M059J (cell line): Measurements from ENCODE around the gene GZF1. TPM values are rescaled to one million over a fixed set of nuclear protein-coding genes. Genes with fewer than 3 reads are reported as not detected.
A peak's percentile ranks its signal among the peaks of the same experiment; 100 is the strongest.

Experiments
- DNase-seq: peaks from one replicate; pipeline ENCODE4 v3.0.0-alpha.2; 2012; ENCODE audit warnings: low read depth
- total RNA-seq: library from RNA; depleted of rRNA; stranded (reverse); fragments of >200 nt; shearing (Covaris generic); gene quantifications from 2 replicates; pipeline ENCODE4 v1.2.3, GENCODE V29; 2014

GZF1 gene
- total RNA-seq, 1 experiment from 2014 or later = 23.9 TPM

GRCh38 chr20:23369072-23369823, 7.3 kb downstream of the GZF1 start:
- DNase-seq = no peak

- no peak for DNase-seq
Observed at GRCh38 chr20:23370274-23370673, 8.3 kb downstream of the GZF1 start.

DNA sequence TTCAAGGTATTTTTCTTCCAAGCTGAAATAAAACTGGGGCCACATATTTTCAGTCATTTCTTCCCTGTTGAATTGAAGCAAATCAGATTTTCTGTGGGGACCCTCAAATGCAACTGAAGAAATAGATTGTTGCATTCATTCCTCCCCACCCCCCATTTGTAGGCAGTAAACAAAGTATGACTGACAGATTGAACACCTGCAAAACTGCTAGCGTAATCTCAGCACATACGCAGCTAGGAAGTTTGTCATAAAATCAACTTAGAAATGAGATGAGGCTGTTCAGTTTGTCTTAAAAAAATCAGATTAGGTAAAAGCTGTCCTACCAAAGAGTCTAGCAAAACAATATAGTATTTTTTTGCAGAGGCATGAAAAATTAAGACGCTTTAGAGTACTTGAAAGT, 8.9 kb downstream of the GZF1 start:
- no peak for DNase-seq

GRCh38 chr20:23371496-23371895, 9.5 kb downstream of the GZF1 start:
- no peak for DNase-seq

DNA sequence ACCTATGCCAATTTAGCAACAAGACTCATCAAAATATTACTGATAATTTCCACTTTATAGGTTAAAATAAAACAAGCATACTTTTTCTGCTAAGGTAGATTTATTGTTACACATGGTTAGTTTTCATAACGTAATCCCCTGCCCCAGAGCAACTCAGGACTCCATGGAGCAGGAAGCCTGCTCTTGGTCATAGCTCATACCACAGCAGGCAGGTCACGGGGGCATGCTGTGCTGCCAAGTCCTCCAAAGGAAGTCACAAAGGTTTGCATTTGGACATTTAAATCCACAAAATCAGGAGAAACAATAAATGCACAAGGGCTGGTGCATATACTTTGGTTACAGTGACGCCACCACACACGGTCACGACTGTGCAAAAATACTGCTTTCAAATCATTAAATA, 12.5 kb downstream of the GZF1 start:
- DNase-seq = no peak

- no peak for DNase-seq
Observed at GRCh38 chr20:23375827-23376226, 13.8 kb downstream of the GZF1 start.

DNA sequence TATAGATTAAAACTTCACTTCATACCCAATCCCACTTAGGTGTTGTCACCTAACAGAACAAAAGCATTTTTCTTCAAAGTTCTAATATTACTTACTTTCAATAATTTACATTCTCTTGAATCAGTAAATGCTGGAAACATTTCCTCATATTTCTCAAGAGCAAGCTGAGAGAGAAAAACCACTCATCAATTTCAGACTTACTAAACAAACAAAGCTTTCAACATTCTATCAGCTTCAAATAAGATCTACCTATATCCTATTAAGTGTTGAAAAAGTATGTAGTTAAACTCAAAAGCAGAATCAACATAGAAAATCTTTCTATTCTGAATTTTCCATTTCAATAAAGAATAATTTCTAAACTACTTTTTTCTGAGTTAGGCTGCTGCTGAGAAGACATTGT, 17.8 kb downstream of the GZF1 start:
- no peak for DNase-seq

GRCh38 chr20:23381876-23382275, 19.9 kb downstream of the GZF1 start:
- DNase-seq = no peak

GRCh38 chr20:23386304-23387117, 24.5 kb downstream of the GZF1 start:
- no peak for DNase-seq

- no peak for DNase-seq
Observed at GRCh38 chr20:23387118-23387443, 25.1 kb downstream of the GZF1 start.

- DNase-seq = no peak
Observed at GRCh38 chr20:23390091-23390774, 28.3 kb downstream of the GZF1 start.

GRCh38 chr20:23391707-23392310, 29.8 kb downstream of the GZF1 start:
- no peak for DNase-seq

- DNase-seq = no peak
Observed at GRCh38 chr20:23393996-23394775, 32.2 kb downstream of the GZF1 start.

GRCh38 chr20:23396950-23397627, 35.1 kb downstream of the GZF1 start:
- DNase-seq = no peak

- peak; percentile 19 for DNase-seq
Observed at GRCh38 chr20:23397961-23398360, 36.0 kb downstream of the GZF1 start.

DNA sequence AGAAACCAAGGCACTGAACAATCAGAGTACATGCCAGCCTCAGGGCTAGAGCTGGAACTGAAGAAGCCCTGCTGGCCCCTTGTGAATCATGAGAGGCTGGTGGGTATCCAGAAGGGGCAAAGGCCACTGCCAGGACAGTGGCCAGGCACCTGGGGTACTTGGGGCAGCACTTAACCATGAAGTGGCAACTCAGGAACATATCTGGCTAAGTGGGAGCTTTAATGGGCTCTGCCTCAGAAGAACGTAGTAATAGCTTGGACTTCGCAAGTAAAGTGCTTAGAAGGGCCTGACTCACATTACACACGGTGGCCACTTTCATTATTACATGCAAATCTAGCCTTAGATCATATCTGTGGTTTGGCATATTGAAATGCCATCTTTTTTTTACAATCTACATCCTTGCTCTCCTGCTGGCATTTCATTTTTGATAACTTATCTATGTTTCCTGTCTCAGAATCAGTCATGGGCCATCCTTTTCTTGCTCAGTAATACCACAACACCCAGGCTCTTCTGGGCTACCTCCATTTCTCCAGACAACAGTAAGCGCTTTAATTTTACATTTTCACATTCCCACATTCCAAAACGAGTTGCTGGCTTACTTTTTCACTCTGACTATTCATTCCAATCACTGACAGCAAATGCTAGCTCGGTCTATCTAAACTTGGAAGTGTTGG, 37.7 kb downstream of the GZF1 start:
- peak; percentile 58 for DNase-seq

DNA sequence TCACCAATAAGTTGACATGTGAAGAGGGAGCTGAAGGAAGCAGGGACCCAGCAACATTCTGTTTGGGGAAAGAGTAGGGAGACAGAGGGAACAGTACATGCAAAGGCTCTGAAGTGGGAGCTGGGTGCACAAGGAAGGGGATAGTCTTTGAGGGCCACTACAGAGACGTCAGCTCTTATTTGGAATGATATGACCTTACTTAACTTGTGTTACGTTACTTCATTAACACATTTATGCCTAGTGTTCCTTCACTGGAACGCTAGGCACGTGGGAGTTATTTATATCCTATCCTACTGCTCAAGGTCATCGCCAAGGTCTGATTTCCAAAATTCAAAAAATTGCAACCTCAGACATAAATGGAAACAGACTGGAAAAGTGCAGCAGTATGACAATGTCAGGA, 39.1 kb downstream of the GZF1 start:
- DNase-seq = no peak

DNA sequence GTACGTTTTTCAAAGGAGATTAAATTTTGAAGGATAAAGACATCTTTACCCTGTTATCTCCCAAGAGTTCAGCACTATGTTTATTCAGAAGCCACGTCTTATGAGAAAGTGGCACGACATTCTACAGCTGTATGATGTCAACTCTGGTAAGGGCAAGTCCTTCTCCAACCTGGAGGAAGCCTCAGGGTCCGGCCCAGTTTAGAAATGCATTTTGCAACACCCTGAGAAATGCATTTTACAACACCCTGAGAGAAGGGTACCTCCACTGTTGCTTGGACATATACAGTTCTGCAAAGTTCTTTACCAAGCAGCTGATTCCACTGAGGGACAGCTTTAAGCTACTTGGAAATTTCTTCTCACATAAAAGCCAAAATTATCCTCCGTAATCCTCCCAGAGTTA, 41.8 kb downstream of the GZF1 start:
- no peak for DNase-seq

DNA sequence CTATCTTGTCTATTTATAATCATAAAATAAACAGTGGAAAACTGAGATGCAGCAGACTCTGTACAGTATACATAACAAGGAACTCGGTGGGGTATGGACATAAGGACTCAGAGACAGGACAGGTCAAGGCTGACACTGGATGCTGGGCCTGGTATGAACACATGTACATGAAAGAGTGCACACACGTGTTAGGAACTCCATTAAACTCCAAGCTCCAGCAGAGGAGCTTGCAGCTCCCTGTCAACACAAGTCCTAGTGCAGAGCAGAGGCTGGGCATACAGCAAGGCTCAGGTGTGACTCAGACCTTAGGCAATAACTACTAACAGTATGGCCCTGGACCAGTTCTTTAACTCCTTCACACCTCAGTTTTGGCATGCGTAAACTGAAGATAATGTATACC, 42.2 kb downstream of the GZF1 start:
- DNase-seq = peak; percentile 18

DNA sequence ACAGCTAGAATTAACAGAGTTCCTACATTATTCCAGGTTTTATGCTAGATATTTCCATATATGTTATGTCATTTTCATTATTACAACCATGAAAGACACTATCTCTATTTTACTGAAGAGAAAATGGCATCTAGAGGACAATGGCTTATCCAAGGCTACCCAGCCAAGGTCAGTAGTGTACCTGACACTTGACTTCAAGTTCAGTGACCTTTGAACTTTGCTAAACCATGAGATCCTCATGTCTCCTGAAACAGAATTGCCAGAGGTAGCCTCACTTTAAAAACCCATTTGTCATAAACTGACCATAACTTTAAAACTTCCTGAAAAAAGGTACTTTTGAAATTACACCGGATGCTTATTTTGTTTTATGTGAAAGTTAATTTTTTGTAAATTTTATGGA, 44.9 kb downstream of the GZF1 start:
- no peak for DNase-seq
